SK-N-SH treated with all-trans-retinoic acid at 6 μM for 48 hours (cell line): Measurements from ENCODE around the gene ANK2.

Source experiments
- CSDC2 ChIP-seq: fragments of 250-450 bp; sonication (Bioruptor Pico); IDR thresholded peaks from 2 replicates; pipeline ENCODE4 v1.5.0; 2020; ENCODE audit warnings: mild to moderate bottlenecking, moderate library complexity
- PATZ1 ChIP-seq: fragments of 250-450 bp; sonication (Bioruptor Pico); IDR thresholded peaks from 2 replicates; pipeline ENCODE4 v1.8.0; 2020; ENCODE audit warnings: mild to moderate bottlenecking, moderate library complexity, borderline replicate concordance
- TOX ChIP-seq: fragments of 250-450 bp; sonication (Bioruptor Pico); IDR thresholded peaks from 2 replicates; pipeline ENCODE4 v1.8.0; 2021; ENCODE audit warnings: mild to moderate bottlenecking, moderate library complexity, borderline replicate concordance
- ZFP30 ChIP-seq: fragments of 450-650 bp; formaldehyde crosslinking; IDR thresholded peaks from 2 replicates; pipeline ENCODE4 v1.5.0; 2022; ENCODE audit warnings: mild to moderate bottlenecking, moderate library complexity

- no peak for TF ChIP-seq CSDC2 (CRISPR knock-in tag)
- no peak for TF ChIP-seq PATZ1 (CRISPR knock-in tag)
- no peak for TF ChIP-seq TOX (CRISPR knock-in tag)
- TF ChIP-seq ZFP30 (CRISPR knock-in tag), result no peak
Observed at GRCh38 chr4:113349430-113349829, 300.0 kb downstream of the ANK2 start.
